Peyer's patch (tissue), 4 donors: Measurements from ENCODE around the gene PRKAG3.

Source experiments
- CTCF ChIP-seq, 6 experiments: fragments of 450-650 bp in 4 of 6; fragments of 200-600 bp in 2 of 6; sonication (generic) in 1 of 6; IDR thresholded peaks; one replicate each; pipeline ENCODE4 v1.5.1; 2017 to 2019; ENCODE audit warnings: antibody characterized with exemption in 6 of 6, mild to moderate bottlenecking in 3 of 6, moderate library complexity in 1 of 6
- POLR2A ChIP-seq, 2 donors: fragments of 450-650 bp; IDR thresholded peaks; one replicate each; pipeline ENCODE4 v1.5.1; 2017; ENCODE audit warnings: antibody characterized with exemption in 2 of 2, mild to moderate bottlenecking in 2 of 2, moderate library complexity in 2 of 2

GRCh38 chr2:218859556-218859987 lies 28.0 kb upstream of the PRKAG3 start, which contains the start of gene WNT6:
- TF ChIP-seq POLR2A (IDR thresholded peaks at IDR 0.05) (no peak), CTCF (IDR thresholded peaks at IDR 0.05) (no peak)
